ENCODE measurements around the gene WNT3A.
A peak's percentile ranks its signal among the peaks of the same experiment; 100 is the strongest.

Gene WNT3A

DNA sequence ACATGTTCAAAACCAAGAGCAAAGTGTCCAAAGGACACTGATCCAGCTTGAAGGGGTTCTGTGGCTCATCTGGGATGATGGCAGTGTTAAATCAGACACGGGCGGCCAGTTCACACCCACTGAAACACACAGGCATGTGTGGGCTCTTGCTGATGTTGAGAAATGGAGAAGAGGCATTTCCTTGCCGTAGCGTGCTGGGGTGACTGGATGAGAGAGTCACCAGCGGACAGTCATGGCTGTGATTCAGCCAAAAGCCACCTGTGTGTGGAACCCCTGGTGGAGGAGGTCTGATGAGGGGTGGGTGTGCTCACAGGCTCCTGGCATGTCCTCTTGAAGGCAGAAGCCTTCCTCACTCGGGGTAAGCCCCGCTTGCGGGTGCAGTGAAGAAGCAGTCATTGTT, 89.1 kb downstream of the WNT3A start:
- TF ChIP-seq MAX (IDR thresholded peaks at IDR 0.05; ENCODE audit: low read depth, low read length) (no peak), MYC (IDR thresholded peaks at IDR 0.05; ENCODE audit: low read depth, low read length) (no peak), CTCF (IDR thresholded peaks at IDR 0.05; ENCODE audit: low read depth, low read length) (no peak), POLR2A (IDR thresholded peaks at IDR 0.05; ENCODE audit: extremely low read depth, insufficient read length) (no peak)
- peak; percentile 1 for DNase-seq (ENCODE audit: low read depth)
- H3K4me3 ChIP-seq (ENCODE audit: low read depth, low read length): no peak overlapping the region

DNA sequence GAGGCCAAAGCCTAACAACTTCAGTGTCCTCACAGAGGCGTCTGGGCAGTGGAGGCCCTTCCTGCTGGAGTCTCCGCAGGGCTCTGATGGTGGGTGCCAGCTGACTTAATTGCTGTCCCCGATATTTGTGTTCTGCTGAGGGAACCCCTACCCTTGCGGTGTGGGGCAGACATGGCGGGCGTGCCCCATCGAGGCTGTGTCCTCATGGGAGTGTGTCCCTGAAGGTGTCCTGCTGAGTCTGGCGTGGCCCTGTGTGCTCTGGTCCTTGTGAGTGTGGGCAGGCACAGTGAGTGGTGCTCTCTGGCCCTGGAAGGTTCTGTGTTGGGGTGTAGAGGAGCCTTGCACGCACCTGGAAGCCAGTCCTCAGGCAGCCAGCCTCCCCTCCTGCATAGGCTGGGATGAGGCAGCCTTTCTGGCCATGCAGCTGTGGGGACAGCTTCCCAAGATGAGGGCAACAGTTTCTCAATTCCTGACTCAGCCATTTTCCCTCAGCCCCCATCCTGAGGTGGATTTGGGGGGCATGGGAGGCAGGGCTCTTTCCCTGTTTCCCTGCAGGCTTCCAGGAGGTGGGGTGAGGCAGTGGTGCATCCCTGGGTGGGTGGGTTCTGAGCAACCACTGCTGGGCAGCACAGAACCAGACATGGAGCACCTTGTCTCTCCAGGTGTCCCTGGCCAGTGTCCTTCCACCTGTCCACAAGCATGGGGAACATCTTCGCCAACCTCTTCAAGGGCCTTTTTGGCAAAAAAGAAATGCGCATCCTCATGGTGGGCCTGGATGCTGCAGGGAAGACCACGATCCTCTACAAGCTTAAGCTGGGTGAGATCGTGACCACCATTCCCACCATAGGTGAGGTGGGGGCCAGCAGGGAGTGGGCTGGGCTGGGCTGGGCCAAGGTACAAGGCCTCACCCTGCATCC, 89.9 kb downstream of the WNT3A start:
- TF ChIP-seq CTCF (IDR thresholded peaks at IDR 0.05; ENCODE audit: low read depth, low read length) (no peak), POLR2A (IDR thresholded peaks at IDR 0.05; ENCODE audit: extremely low read depth, insufficient read length) (no peak), MYC (IDR thresholded peaks at IDR 0.05; ENCODE audit: low read depth, low read length) (no peak), MAX (IDR thresholded peaks at IDR 0.05; ENCODE audit: low read depth, low read length) (no peak)
- no peak overlapping the region for H3K4me3 ChIP-seq (ENCODE audit: low read depth, low read length)
- peak; percentile 1 for DNase-seq (ENCODE audit: low read depth)

DNA sequence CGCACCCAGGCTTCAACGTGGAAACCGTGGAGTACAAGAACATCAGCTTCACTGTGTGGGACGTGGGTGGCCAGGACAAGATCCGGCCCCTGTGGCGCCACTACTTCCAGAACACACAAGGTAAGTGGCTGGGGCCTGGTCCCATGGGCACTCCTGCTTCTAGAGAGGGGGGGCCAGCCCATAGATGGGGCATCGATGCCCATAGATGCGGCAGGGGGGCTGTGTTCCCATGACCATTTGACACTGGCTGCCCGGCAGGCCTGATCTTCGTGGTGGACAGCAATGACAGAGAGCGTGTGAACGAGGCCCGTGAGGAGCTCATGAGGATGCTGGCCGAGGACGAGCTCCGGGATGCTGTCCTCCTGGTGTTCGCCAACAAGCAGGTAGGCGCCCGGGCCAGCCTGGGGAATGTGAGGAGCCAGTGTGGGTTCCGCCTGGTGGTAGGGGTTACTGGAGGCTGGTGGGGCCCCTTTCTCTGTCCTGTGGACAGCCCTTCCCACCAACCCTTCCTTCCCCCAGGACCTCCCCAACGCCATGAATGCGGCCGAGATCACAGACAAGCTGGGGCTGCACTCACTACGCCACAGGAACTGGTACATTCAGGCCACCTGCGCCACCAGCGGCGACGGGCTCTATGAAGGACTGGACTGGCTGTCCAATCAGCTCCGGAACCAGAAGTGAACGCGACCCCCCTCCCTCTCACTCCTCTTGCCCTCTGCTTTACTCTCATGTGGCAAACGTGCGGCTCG, 90.7 kb downstream of the WNT3A start:
- TF ChIP-seq CTCF (IDR thresholded peaks at IDR 0.05; ENCODE audit: low read depth, low read length) (no peak), MAX (IDR thresholded peaks at IDR 0.05; ENCODE audit: low read depth, low read length) (no peak), MYC (IDR thresholded peaks at IDR 0.05; ENCODE audit: low read depth, low read length) (no peak), POLR2A (IDR thresholded peaks at IDR 0.05; ENCODE audit: extremely low read depth, insufficient read length) (no peak)
- H3K4me3 ChIP-seq (ENCODE audit: low read depth, low read length): no peak overlapping the region
- peak; percentile 4 for DNase-seq (ENCODE audit: low read depth)

- TF ChIP-seq MAX (IDR thresholded peaks at IDR 0.05; ENCODE audit: low read depth, low read length) (no peak), MYC (IDR thresholded peaks at IDR 0.05; ENCODE audit: low read depth, low read length) (no peak), CTCF (IDR thresholded peaks at IDR 0.05; ENCODE audit: low read depth, low read length) (no peak), POLR2A (IDR thresholded peaks at IDR 0.05; ENCODE audit: extremely low read depth, insufficient read length) (no peak)
- no peak overlapping the region for H3K4me3 ChIP-seq (ENCODE audit: low read depth, low read length)
- peak; percentile 10 for DNase-seq (ENCODE audit: low read depth)
Observed at GRCh38 chr1:228098323-228098931, 91.6 kb downstream of the WNT3A start.

DNA sequence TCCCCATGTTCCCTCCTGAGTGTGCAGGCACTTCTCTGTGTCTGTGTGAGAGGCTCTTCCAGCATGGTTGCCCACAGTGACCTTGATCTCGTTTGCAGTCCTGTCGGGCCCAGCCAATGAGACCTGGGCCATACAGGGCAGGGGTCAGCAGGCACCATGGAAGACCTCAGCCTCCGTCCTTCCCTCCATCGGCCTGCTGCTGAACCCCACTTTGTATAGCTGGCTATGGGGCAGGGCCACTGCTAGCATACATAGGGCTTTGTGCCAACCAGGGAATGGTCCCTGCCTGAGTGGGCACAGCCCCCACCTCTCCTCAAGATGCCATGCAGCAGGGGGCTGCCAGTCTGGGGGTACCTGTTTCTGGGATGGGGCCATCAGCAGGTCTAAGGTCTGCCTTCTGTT, 92.5 kb downstream of the WNT3A start:
- no peak for DNase-seq (ENCODE audit: low read depth)
- H3K4me3 ChIP-seq (ENCODE audit: low read depth, low read length): no peak overlapping the region
- TF ChIP-seq MYC (IDR thresholded peaks at IDR 0.05; ENCODE audit: low read depth, low read length): no peak
- no peak for TF ChIP-seq CTCF (IDR thresholded peaks at IDR 0.05; ENCODE audit: low read depth, low read length)
- TF ChIP-seq POLR2A (IDR thresholded peaks at IDR 0.05; ENCODE audit: extremely low read depth, insufficient read length): no peak
- no peak for TF ChIP-seq MAX (IDR thresholded peaks at IDR 0.05; ENCODE audit: low read depth, low read length)

Data from NB4 (cell line).